ENCODE results near the gene PEX6. TPM values are rescaled to one million over a fixed set of nuclear protein-coding genes. Genes with fewer than 3 reads are reported as not detected.

The PEX6 gene
- total RNA-seq, 1 donor from 2014 or later = 33.3 TPM

DNA sequence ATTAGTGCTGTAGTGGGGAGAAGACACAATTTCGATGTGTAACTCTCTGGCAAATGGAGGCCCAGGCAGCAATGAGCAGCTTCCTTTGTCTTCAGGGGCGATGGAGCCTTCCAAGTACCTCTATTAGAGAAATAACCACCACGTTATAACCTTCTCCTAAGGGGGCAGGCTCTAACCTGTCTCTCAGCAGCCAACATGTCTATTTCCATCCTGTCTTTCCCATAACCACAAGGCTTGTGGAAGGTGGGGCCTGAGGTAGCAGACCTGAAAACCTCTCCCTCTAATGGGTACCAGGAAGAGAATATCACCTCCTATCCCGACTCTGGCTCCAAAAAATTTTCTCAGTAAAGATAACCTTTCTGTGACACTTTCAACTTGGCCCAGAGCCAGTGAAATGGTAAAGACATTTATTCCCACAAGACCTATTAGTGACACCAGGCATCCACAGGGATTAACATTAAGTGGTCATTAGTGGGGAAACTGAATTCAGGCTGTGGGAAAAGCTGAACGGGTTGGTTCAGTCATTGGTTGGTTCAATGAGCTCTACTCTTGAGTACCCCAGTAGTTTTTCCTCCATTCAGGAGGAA, 4.0 kb downstream of the PEX6 start:
- Histone ChIP-seq H3K4me3 (no peak overlapping the region), H3K36me3 (peaks cover 9% of the 10 kb centered on the region), H3K9me3 (no peaks in the 10 kb centered on the region), H3K27ac (no peak overlapping the region), H3K27me3 (ENCODE audit: low read depth) (no peaks in the 10 kb centered on the region), H3K4me1 (peaks cover 20% of the 10 kb centered on the region)
- intact Hi-C loops (cut with DNase I) = no loop called here
- TF ChIP-seq CTCF (IDR thresholded peaks at IDR 0.05) = no peak
- DNase-seq = no peak
- no peak for ATAC-seq

DNA sequence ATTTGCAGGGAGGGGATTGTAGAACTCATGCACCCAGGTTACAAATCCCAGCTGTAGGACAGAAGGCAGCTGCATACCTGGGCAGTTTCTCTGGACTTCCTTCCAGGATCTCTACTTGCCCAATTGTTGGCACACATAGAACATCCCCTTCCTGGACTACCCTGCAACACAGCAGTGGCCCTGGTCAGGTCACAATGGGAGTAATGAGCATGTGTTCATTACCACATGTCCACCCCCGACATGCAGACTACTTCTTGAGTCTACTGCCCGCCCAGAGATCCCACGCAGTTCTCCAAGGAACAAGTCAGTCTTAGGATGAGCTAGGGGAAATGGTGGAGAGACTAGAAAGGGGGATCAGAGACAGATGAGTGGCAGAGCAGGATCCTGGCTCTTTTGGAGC, 5.1 kb downstream of the PEX6 start:
- Histone ChIP-seq H3K36me3 (peaks cover 18% of the 10 kb centered on the region), H3K9me3 (no peaks in the 10 kb centered on the region), H3K4me3 (no peak overlapping the region), H3K4me1 (peaks cover 13% of the 10 kb centered on the region), H3K27me3 (ENCODE audit: low read depth) (no peaks in the 10 kb centered on the region), H3K27ac (no peak overlapping the region)
- DNase-seq = no peak
- intact Hi-C loops (cut with DNase I) = no loop called here
- TF ChIP-seq CTCF (IDR thresholded peaks at IDR 0.05) = no peak
- ATAC-seq = peak in 1 of 2 donors; percentile 14

DNA sequence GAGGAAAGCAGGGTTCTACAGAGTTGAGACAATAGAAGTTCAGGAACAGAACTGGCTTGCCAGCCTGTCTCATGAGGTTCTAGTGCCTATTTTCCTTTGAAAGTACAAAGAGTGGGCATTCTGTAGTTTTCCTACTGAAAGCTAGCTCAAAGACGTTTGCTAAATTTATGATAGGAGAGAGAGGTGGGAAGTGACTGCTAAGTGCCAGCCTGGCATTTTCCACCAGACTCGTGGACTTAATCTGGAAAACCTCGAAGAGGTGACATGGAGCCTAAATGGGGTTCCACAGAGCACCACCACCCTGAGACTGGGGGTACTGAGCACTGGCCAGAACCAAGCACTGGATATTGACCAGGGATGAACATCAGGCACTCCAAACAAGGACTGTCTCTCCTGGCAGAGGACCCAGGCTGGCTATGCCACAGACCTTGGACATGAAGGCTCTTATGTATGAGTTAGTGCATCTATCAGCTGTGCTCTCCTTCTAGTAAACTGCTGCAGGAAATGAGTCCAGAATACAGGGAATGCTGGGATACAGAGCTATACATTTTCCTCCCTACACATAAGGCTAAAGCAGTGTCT, 7.1 kb downstream of the PEX6 start:
- Histone ChIP-seq H3K27me3 (ENCODE audit: low read depth) (no peaks in the 10 kb centered on the region), H3K4me1 (no peaks in the 10 kb centered on the region), H3K27ac (no peak overlapping the region), H3K4me3 (no peak overlapping the region), H3K9me3 (no peaks in the 10 kb centered on the region), H3K36me3 (peaks cover 37% of the 10 kb centered on the region)
- TF ChIP-seq CTCF (IDR thresholded peaks at IDR 0.05) = no peak
- ATAC-seq (no peak), DNase-seq (no peak)
- intact Hi-C loops (cut with DNase I) = no loop called here

DNA sequence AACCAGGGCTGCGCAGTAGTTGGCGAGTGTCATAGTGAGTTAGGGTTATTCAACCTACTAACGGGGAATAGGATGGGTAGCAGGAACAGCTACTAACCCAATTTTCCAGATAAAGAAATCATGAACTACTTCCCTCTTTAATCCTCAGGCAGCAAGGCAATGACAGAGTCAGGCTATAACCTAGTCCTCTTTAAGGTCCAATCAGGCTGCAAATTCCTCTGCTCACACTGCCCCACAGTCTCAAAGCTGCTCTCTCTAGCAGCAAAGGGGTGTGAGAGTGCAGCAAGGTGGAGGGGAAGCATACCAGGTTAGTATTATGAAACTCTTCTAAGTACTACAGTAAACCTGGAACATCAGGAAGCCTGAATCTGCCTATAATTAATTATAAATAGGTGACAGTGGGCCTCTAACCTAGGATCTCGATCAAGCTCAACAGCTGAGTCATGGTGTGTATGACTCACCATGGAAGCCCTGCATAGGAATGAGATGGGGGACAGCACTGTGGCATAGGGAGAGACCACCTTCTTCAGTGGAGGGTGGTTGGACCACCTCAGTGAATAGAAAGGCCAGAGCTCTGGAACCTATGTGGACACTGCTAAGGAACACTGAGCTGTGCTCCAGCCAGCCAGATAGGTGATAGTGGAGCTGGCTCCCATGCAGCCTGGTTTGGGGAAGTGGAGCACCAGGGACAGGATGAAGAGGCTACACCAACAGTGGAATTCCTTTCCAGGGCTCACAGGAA, 7.9 kb downstream of the PEX6 start:
- Histone ChIP-seq H3K36me3 (peaks cover 44% of the 10 kb centered on the region), H3K27ac (no peak overlapping the region), H3K27me3 (ENCODE audit: low read depth) (no peaks in the 10 kb centered on the region), H3K4me3 (no peak overlapping the region), H3K9me3 (no peaks in the 10 kb centered on the region), H3K4me1 (no peaks in the 10 kb centered on the region)
- ATAC-seq (no peak), DNase-seq (no peak)
- intact Hi-C loops (cut with DNase I) = no loop called here
- TF ChIP-seq CTCF (IDR thresholded peaks at IDR 0.05) = no peak

DNA sequence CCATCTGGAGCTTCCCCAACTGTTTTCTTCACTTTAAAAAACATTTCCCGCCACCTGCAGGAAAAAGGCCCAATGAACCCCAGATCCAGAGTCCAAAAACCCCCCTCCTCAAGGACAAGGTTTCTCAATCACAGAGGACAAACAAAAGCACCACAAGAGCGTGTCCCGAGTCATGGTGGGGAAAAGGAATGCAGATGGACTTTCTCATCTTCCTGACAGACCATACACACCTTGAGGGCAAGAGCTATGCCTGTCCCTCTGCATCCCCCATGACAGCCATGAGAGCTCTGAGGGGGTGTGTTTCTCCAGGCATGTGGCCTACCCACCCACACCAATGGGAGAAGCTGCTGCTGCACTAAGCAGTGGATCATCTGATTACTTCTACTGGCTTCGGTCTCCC, 9.0 kb downstream of the PEX6 start:
- intact Hi-C loops (cut with DNase I) = no loop called here
- Histone ChIP-seq H3K27ac (no peak overlapping the region), H3K4me1 (no peaks in the 10 kb centered on the region), H3K4me3 (no peak overlapping the region), H3K27me3 (ENCODE audit: low read depth) (no peaks in the 10 kb centered on the region), H3K36me3 (peaks cover 55% of the 10 kb centered on the region), H3K9me3 (no peaks in the 10 kb centered on the region)
- DNase-seq (no peak), ATAC-seq (no peak)
- TF ChIP-seq CTCF (IDR thresholded peaks at IDR 0.05) = no peak

Data from lower lobe of right lung (tissue), 2 donors.